ENCODE results near the gene SEPTIN7.

DNA sequence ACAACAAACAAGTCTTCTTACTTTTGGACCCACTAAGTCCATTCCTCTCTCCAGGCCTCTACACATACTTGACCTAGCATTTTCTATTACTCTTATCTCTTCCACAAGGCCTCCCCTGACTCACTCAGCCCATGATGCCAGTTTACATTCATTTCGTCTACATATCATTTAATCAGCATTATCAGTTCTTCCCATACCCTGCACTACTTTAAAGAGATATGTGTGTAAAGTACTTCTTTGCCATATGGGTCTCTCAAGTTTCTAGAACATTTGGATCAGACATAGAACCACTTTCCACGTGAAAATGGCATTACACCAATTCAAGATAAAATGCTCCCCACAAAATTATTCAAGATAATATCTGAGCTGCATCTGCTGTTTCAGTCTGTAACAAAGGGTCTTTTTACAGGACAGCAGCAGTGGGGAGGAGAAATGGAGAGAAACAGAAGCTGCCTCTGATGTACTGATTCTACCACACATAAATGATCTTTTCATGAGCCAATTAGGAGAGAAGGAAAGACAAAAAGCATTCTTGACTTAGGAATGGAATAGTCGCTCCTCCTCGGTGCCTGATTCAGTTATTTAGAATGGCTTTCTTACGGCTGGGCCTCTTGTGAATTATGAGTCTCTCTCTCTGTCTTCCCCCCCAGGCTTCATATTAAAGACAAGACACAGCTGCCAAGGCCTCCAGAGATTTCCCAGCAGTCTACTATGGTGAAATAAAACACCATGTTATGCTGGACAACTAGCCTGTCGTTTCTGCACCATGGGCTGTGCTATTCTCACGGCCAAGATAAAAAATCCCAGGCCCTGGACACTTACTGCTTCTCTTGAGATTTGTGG lies 46.9 kb upstream of the SEPTIN7 start:
- TF ChIP-seq, protein P1, sequence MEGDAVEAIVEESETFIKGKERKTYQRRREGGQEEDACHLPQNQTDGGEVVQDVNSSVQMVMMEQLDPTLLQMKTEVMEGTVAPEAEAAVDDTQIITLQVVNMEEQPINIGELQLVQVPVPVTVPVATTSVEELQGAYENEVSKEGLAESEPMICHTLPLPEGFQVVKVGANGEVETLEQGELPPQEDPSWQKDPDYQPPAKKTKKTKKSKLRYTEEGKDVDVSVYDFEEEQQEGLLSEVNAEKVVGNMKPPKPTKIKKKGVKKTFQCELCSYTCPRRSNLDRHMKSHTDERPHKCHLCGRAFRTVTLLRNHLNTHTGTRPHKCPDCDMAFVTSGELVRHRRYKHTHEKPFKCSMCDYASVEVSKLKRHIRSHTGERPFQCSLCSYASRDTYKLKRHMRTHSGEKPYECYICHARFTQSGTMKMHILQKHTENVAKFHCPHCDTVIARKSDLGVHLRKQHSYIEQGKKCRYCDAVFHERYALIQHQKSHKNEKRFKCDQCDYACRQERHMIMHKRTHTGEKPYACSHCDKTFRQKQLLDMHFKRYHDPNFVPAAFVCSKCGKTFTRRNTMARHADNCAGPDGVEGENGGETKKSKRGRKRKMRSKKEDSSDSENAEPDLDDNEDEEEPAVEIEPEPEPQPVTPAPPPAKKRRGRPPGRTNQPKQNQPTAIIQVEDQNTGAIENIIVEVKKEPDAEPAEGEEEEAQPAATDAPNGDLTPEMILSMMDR (IDR thresholded peaks at IDR 0.05) = no peak
- no peak for TF ChIP-seq POLR2A (IDR thresholded peaks at IDR 0.05)

Measured in body of pancreas (tissue), 4 donors.